Measurements from ENCODE around the gene LHX4.
A peak's percentile ranks its signal among the peaks of the same experiment; 100 is the strongest.

Gene LHX4

DNA sequence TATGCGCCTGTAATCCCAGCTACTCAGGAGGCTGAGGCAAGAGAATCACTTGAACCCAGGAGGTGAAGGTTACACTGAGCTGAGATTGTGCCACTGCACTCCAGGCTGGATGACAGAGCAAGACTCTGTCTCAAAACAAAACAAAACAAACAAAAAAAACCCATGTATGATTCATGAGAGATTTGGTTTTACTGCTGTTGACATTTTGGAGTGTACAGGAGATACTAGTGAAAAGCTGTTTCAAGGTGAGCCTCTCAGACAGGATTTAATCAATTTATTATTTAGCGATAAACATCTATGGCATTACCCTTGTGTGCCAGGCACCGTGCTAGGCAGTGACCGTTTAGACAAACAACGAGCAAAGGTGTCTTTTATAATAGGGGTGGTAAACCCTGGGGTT is 16.5 kb downstream of the LHX4 start:
- DNase-seq, result no peak

DNA sequence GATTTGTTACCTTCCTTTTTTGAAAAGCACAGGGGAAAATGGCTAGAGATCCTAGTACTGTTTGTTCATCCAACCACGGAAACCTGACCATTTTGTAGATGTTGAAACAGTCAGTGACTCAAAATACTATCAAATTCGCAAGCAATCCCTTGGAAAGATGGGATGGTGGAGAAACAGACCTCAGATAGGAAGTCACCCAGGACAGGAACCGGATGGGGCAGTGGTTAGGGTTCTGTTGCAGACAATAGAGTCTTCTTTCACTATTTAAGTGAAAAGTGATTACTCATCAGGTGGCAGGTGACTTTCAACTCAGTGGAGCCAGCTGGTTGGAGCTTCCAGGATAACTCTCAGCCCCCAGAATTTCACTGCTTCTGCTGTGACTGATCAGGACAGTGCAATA is 17.0 kb downstream of the LHX4 start:
- DNase-seq, result no peak

DNA sequence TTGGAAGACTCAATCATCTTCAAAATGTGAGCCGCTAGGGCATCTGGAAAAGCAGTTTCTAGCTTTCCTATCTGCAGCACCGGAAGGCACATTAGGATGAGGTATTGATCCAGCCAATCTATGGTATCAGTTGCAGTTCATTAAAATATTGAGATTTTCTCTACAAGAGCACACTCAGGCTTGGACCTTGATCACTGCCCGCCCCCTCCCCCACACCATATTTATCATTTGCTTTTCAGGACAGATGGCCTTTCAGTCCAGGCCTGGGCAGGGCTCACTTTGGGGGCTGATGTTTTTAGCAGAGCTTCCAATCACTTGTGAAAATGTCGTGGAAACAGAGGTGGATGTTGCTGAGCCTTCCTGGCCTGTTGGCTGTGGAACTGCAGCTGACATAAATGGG is 17.5 kb downstream of the LHX4 start:
- no peak for DNase-seq

DNA sequence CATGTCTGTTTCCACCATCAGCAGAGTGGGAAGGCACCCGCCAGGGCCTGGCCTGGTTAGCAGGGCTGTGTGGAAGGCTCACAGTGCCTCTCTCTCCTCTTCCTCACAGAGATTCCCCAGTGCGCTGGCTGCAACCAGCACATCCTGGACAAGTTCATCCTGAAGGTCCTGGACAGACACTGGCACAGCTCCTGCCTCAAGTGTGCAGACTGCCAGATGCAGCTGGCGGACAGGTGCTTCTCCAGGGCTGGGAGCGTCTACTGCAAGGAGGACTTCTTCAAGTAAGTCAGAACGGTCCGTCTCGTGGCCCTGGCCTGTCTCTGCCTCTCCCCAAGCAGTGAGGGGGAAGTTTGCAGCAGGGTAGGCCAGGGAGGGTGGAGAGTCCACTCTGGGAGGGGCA is 18.1 kb downstream of the LHX4 start:
- DNase-seq, result no peak

DNA sequence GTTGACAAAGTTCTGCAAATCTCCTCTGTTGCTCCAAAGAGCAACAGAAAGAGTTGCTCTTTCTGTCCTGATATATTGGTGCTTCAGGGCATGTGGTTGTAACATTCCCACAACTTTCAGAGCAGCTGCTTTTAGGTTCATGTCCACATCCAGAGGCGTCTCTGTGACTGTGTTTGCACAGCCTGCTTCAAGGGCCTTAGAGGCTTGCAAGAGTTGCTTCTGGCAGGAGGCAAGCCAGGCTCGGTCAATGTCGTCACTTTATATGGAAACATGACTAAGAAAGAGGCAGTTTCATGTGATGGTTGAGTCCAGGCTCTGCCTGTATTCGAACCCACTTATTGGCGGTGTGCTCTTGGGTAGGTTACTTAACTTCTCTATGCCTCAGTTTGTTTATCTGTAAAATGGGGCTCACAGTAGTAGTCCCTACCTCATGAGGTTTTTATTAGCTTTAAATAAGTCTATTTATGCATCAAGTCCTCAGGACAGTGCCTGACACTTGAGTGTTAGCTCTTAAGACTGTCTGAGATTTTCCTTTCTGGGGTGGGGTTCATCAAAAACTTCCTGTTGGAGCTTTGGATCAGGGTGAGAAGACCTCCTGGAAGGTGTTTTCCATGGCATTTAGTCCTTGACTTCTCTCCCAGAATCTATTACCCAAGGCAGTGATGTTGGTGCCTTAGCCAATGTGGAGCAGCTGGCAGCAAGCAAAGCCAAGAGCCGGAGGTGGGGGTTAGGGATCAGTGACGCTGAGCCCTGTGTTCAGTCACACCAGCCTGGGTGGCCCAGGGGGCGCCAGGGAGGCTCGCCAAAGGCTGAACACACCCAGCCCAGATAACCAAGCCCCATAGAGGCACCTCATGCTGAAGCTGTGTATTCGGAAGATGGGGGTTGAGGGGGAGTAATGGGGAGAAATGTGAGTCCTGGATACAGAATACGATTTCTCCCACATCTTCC is 18.9 kb downstream of the LHX4 start:
- no peak for DNase-seq

DNA sequence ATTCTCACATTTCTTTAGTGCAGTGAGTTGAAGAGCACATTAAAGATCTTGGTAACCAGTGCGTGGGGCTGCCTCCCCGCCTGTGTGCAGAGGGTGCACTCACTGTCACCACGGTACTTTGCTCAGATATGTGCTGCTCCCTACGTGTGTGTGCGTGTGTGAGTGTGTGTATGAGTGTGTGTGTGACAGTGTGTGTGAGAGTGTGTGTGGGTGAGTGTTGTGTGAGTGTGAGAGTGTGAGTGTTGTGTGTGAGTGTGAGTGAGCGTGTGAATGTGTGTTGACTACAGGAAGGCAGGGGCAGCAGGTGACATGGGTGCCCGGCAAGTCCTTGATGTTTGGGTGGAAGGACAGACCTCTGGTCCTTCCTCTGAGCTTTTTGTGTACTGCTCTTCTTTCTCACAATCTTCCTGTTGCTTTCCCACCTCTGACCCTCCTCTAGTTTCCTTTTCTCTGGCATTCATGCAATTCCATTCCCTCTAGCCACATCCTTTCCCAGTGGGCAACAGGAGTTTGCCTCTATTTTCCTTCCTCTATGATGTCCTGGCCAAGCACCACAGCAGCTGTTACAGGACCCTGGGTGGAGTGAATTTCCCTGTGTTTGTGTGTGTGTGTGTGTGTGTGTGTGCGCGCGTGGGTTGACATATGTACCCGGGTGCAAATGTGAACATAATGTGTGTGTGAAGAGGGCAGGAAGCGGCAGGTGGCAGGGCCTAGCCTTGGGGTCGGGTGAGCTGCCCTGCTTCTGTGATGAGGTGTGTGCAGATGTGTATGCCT is 19.8 kb downstream of the LHX4 start:
- no peak for DNase-seq

DNA sequence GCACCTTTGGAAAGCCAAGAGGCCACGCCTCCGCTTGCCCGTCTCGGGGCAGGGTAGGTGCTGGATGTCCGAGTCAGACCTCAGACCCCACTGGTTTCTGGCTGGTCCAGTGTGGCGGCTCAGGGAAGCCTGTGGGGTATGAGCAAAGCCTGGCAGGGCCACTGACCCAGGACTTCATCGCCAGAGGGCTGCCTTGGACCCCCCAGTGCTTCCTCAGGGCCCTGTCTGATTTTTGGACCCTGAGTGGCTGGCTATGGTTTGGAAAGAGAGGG is 20.4 kb downstream of the LHX4 start:
- DNase-seq, result no peak

DNA sequence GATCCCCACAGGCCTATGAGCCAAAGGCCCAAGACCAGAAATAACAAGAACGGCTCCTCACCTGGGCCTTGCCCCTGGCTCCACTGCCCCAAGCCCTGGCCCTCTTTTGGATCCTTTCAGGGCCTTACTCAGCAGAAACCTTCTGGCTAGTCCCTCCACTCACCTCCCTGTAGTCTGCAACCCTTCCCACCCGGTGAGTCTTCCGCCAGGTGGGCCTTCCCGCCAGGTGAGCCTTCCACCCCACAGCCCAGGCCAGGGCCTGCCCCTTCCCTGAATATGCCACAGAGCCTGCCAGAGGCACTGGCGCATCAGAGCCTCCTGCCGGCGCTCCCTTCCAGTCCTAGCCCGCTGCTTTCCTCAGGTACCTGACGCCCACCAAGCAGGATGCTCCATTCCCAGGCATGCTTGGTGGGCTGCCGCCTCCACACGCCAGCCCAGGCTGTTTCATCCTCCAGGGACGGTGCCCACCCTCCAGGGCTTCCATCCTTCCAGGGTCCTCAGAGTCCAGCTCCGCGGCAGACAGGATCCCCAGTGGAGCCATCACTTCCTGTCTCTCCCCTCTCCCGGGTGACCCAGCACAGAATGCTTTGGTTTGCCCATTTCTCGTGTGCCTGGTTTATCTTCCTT is 20.9 kb downstream of the LHX4 start:
- no peak for DNase-seq

DNA sequence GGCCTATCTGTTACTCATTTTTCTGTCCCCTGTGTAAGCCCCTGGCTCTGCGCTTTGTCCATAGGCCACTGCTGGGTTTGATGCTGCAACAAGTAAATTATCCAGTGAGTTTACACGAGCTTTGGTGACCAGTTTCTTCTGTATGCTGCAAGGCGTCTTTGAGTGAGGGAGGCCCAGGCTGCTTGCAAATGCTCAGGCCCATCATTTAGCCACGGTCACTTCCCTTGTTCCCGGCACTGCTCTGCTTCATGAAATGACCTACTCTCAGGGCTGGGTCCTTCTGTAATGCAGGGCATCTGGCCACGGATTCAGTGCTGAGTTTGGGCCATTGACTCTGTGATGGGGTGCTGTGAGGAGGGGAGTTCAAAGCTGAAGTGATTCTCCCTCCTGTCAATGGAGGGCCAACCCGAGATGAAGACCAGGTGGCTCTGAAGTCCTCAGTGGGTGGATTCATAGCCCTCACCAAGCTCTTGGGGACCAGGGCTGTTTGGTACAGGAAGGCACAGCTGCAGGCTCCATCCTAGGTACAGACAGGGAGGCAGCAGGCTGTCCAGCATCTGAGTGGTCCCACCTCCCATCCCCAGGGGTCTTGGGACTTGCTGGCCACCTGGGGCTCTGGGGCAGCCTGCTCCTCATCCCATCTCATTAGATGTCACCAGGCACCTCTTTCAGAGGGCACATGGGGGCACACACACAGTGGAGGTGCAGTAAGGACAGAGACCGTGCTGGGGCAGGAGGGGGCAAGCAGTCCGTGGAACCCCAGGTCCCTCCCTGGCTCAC is 21.7 kb downstream of the LHX4 start:
- DNase-seq, result no peak

DNA sequence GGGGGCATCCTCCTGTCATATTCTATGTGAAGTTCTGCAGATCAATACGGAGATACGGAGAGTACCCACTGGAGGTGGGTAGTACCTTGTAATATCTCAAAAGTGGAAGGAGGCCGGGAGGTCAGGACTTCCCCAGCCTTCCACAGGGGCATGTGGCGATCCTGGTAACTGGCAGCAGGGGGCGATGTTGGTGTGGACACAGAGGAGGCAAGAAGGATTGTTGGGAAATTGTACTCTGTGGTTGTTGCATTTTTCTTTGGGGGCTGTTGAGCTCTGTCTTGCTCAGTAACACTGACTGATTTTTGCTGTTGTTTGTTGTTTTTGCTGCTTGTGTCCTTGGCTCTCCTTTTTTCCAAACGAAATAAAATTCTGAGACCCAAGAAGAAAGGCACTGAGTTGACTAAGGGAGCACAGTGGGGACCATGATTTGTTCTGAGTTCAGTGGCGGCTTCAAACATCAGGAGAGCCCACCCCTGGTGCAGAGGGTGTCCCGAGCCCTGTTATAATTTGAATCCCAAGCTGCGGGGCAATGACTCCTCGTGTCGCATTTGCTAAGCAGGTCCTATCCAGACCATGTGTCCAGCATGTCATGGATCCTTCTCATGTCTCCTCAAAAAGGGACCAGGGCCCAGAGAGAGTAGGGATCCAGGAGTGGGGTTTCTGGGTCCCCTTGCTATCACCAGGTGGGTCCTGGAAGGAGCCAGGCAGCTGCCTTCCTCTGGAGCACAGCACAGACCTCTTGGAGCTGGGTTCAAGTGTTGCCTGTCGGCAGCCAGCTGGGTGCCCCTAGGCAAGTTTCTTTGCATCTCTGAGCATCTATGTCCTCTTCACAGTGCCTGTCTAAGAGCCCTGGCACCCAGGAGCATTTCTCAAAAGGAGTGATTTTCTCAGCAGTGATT is 22.8 kb downstream of the LHX4 start:
- DNase-seq, result peak in 5 of 6 experiments; percentile 20 to 53 (median 43)

DNA sequence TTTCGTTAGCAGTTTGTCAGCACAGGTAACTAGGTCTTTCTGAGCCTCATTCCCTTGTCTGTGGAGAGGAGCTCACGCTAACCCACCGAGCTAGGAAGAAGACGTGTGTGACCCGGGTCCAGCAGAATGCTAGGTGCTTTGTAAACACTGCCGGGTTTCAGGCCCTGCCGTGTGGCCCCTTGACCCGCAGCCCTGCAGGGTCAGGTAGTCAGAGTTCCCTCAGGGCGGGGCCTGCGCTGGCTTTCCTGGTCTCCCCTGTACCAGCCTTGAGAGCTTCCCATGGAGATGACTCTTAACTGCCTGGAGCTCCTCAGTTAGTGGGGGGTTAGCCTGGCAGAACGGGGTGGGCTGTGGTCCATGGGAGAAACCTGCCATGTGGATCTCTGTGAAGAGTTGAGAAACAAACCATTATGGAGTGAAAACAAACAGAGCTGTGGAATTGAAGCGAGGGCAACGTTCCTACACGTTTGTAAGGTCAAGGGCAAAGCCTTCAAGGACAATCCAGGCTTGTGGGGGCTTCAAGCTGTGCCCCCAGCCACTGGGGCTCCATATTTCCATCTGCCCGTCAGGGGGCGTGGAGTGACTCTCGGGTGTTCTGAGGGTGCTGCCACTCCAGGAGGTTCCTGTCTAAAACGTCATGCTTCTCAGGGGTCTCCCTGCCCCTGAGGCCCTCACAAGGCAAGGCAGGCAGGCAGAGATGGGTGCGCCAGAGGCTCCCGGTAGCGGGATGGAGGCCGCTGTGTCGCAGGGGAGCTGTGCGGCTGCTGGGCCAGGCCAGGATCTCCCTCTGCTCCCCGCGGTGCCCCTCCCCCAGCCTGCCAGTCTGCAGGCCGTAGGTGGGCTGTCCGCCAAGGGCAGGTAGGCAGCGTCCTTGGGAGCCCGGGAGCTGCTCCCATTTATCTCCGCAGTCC is 23.8 kb downstream of the LHX4 start:
- no peak for DNase-seq

DNA sequence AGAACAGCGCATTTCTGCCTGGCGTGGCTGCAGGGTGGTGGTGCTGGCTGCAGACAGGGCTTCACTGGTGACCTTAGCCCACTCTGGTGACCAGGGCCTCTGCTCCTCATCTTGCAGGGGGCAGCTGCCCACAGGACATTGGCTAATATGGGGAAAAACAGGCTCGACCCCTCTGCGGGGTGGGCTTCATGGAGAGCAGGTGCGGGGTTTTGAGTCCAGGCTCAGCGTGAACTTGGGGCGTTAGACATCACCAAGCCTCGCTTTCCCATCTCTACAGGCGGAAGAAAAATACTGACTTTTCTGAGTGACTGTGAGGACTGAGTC is 24.4 kb downstream of the LHX4 start:
- DNase-seq, result no peak

DNA sequence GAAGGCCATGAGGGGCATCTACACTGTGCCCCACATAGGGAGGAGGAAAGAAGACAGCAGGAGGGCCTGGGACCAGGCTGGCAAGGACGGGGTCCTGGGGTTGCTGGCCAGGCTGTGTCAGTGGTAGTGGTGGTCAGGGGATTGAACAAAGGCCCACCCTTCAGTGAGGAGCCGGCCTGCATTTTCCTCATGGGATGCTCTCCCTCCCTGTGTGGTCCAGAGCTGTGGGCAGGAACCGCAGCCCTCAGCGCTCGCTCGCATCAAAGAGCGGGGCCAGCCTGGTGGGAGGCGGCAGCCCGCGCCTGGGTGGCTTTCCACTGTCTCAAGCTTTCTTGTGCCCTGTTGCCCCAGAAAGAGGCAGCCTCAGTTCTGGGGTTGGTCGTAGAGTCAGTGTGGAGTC is 24.8 kb downstream of the LHX4 start:
- no peak for DNase-seq

DNA sequence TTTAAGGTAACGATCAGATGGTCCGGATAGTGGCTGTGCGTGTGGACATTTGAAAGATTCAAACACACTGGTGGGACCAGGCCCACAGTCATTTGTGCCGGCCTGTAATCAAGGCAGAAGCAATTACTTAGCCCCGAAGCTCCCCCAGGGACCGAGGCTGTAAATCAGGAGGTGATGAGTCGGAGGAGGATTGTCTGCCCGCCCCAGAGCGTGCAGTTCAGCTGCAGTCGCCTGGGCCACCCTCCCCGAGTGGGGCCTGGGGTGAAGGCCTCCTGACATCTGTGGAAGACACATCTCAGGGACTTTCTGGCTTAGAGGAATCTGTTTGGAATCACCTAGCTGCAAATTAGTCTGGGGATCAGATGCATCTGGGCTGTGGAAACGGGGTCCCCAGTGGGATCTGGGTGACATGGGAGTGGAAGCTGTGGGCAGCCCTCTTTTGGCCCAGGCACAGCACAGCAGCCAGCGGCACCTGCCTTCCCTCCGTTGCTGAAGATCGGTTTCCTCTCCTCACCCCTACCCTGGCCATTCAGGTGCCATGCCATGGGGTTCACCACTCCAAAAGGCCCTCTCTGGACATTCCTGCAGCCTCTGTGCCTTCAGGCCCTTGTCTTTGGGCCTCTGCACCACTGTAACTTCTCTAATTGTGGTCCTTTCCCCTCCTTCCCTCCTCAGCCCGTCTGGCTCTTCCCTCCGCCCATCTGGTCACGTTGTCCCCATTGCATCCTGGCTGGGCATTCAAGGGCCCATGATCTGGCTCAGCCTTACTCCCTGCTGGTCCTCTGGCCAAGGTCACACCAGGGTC is 25.7 kb downstream of the LHX4 start:
- no peak for DNase-seq

DNA sequence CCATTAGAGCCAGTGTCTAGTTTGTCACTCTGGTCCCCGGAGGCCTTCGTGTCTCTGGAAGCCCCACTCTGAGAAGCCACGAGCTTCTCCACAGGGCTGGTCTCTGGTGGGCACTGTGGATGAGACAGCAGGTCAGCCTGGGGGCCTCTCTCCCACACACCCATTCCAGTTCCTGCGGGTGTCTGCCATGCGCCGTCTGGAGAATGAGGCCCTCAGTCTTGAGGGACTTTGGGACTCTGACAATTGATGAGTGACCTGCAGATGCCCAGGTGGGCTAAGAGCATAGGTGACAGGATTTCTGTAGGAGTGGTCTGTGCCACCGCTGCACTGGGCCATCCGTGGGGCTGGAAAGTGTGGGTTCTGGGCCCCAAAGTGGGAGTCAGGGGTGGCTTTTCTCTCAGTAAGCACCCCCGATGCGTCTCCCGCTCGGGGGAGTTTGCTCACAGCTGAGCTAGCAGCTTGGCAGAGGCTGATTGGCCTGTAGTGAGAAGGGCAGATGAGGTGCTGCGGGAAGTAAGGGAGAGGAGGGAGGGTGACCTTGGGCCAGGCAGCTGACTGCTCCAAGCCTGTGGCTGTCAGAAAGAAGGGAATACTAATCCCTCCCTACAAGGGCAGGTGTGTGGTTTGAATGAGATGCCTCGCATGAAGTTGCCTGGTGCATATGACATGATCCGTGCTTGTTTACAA is 26.4 kb downstream of the LHX4 start:
- DNase-seq, result no peak

DNA sequence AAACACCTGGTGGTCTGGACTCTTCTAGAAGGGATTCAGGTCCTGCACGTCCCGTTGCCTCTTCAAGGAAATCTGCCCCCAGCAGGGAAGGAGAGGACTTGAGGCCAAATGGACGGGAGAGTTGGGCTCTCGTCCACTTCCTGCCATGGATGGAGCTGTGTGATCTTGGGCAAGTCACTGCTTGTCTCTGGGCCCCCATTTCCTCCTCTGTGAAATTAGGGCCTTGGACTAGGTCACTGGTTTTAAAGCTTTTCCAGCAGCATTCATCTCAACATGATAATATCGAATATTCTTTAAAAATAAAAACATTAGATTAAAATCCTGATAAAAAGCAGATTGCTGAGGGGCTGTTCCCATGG is 26.9 kb downstream of the LHX4 start:
- DNase-seq, result no peak

DNA sequence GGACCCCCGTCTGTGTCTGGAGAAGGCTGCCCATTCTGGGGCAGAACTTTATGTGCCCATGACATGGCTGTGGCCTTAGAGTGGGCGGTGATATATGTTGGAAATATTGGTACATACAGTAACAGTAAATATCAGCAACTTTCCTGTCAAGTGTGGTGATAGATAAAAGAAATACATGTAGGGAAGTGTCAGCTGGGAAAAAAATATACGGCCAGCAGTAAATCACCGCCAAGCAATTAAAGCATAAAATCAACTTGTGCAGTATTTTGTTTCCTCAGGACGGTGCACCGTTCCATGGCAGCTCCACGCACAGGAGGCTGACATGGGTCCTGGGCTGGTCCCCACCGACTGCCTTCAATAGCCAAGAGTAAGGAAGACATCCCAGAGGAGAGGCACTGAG is 27.4 kb downstream of the LHX4 start:
- DNase-seq, result no peak

DNA sequence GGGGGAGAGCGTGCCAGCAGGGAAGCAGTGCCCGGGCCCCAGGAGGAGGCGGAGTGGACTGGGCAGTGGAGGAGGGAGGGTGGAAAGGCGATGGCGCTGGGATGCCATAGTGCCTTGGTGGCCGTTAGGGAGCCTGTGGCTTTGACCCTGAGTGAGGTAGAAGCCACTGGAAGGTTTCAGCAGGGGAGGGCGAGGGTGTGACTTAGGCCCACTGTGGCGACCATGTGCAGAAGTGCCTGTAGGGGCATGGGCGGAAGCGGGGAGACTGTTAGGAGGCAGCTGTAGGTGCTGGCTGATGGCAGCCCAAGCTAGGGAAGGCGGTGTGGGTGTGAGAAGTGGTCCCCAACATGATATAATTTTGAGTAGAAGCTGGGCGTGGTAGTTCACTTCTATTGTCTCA is 28.2 kb downstream of the LHX4 start:
- DNase-seq, result no peak

DNA sequence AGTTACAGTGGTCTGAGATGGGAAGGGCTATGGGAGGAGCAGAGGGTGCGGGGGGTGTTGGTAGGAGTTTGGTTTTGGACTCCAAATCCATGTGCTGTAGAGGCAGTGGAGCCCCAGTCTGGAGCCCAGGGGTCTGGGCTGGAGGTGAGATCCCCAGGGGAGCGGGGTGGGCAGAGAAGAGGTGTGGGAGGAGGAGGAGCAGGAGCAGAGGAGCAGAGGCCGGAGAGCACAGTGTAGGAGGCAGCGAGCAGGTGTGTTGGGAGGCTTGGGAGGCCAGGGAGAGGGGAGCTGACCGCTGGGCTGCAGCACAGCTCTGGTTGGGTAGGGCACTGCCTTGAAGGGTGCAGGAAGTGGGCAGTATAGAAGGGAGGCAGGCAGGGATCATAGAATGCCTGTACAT is 28.9 kb downstream of the LHX4 start:
- DNase-seq, result no peak

Data from stimulated activated naive CD4-positive, alpha-beta T cell (primary cell).